Heart right ventricle (tissue), 16 donors: ENCODE measurements around the gene NEURL3. TPM values are rescaled to one million over a fixed set of nuclear protein-coding genes. Genes with fewer than 3 reads are reported as not detected.
A peak's percentile ranks its signal among the peaks of the same experiment; 100 is the strongest.

Source experiments
- ATAC-seq, 8 donors: fragments of 200-7000 bp; cut with Tn5 transposase; one replicate each; pipeline ENCODE4 v1.9.1; 2020; ENCODE audit warnings: mild to moderate bottlenecking in 8 of 8, moderate library complexity in 8 of 8, moderate number of reproducible peaks in 1 of 8
- DNase-seq, 2 donors: peaks; one replicate each; pipeline ENCODE4 v3.0.0-alpha.2; 2020
- H3K27ac ChIP-seq, 10 donors: fragments of 200-600 bp; sonication (generic) in 2 of 10; one replicate each; pipeline versions ENCODE4 v1.5.0 to v1.8.0; 2020 to 2022; ENCODE audit warnings: mild to moderate bottlenecking in 3 of 10
- H3K27me3 ChIP-seq, 7 donors: fragments of 200-600 bp; one replicate each; pipeline ENCODE4 v1.8.0; 2021 to 2022; ENCODE audit warnings: mild to moderate bottlenecking in 2 of 7
- H3K36me3 ChIP-seq, 9 donors: fragments of 200-600 bp; sonication (generic) in 1 of 9; one replicate each; pipeline versions ENCODE4 v1.5.0 to v1.8.0; 2020 to 2022; ENCODE audit warnings: mild to moderate bottlenecking in 2 of 9
- H3K4me1 ChIP-seq, 9 donors: fragments of 200-600 bp; sonication (generic) in 1 of 9; one replicate each; pipeline versions ENCODE4 v1.5.0 to v1.8.0; 2020 to 2022; ENCODE audit warnings: mild to moderate bottlenecking in 4 of 9
- H3K4me3 ChIP-seq, 10 donors: fragments of 200-600 bp; sonication (generic) in 2 of 10; one replicate each; pipeline versions ENCODE4 v1.5.0 to v1.8.0; 2020 to 2022; ENCODE audit warnings: mild to moderate bottlenecking in 7 of 10, moderate library complexity in 2 of 10
- H3K9me3 ChIP-seq, 11 donors: fragments of 200-600 bp in 10 of 11; sonication (generic) in 2 of 11; one replicate each; pipeline versions ENCODE4 v1.5.0 to v1.8.0; 2013 to 2022; ENCODE audit warnings: mild to moderate bottlenecking in 2 of 11, control low read depth in 1 of 11, moderate library complexity in 1 of 11
- CTCF ChIP-seq, 9 donors: fragments of 200-600 bp; sonication (generic) in 2 of 9; IDR thresholded peaks; one replicate each; pipeline versions ENCODE4 v1.5.0 to v1.8.0; 2021 to 2022; ENCODE audit warnings: antibody characterized with exemption in 9 of 9, mild to moderate bottlenecking in 5 of 9, moderate library complexity in 1 of 9
- WGBS, 2 donors: extraction: QIAGEN DNeasy Blood & Tissue Kit; methylation state at CpG; one replicate each; pipeline ENCODE4 v1.1.7; 2013; ENCODE audit warnings: inconsistent platforms in 1 of 2; 5-methylcytosine and 5-hydroxymethylcytosine counted together
- intact Hi-C, 10 donors: fragments of 100-400 bp; cut with DNase I; formaldehyde crosslinking; loops; one replicate each; pipeline versions ENCODE4 v1.11.1 to v1.14.2; 2022
- polyA plus RNA-seq, 2 donors: library from polyadenylated mRNA; stranded (reverse); fragments of 200-250 nt; gene quantifications; one replicate each; pipeline ENCODE4 v1.2.3, GENCODE V29; 2013
- total RNA-seq, 10 donors: library from RNA; stranded (reverse); fragmentation: NEBNext Ultra II Directional in 3 of 10; extraction: Animal tissue kit (Norgen Biotek cat#: 25700) in 3 of 10; gene quantifications; one replicate each; pipeline versions ENCODE4 v1.2.1 to v1.2.4, GENCODE V29; 2021 to 2023
- donor health status: Arrhythmogenic right ventricular cardiomyopathy.
- donor health status: ischemic (EF 13 %, LVEDD 7.1; RV severe dilation, severe dysfunction).
- donor health status: healthy with polysubstance abuse.
- donor health status: DM: no; HTN: yes; CAD: no.
- donor health status: DM: no; HTN: no; CAD: no.
- donor health status: ischemic (EF 25% LVEDD 6.9; RV normal size, moderate dysfunction).
- donor health status: ischemic (EF 25% LVEDD 5.7; RV mildly dilated, moderate dysfunction).
- donor health status: healthy.
- donor health status: DM: yes; HTN: yes; CAD: no.
- donor health status: Ischemic cardiomyopathy.
- donor health status: ischemic (EF 35%, LVEDD 5.7; RV mildly dilated, moderate dysfunction).
- donor health status: nonischemic (EF 11% LVEDD 7.7; RV severe dilation, severe dysfunction).
- donor health status: DM: yes; HTN: yes; CAD: no.
- donor health status: PGD.
- donor health status: ischemic (EF 29% LVEDD 5.4; RV normal size, mild dysfunction).
- donor health status: nonischemic (EF 23%, LVEDD 6.1; RV moderate dilation, normal function).

NEURL3 gene
- total and polyA plus RNA-seq, 12 donors = 0.06 to 0.67 (median 0.30) TPM; not detected in 8

GRCh38 chr2:96503637-96504243 is 1.4 kb downstream of the NEURL3 start:
- no peaks in the 10 kb centered on the region for H3K9me3 ChIP-seq
- H3K4me1 ChIP-seq = peaks cover 6 to 48% (median 30%) of the 10 kb centered on the region in 9 donors
- peaks cover 0 to 22% (median 12%) of the 10 kb centered on the region in 7 donors for H3K27me3 ChIP-seq
- 89 to 90% methylated on average over 10 to 12 of the region's 12 CpGs for WGBS, 2 donors
- no peak for TF ChIP-seq CTCF (IDR thresholded peaks at IDR 0.05)
- ATAC-seq (no peak), DNase-seq (no peak)
- H3K27ac ChIP-seq = no peak overlapping the region
- intact Hi-C loops = loop anchor here in 5 of 10 donors (2.0 to 10.0 kb wide), 3 partner anchors 95 to 369 kb away; partner anchors contain the start of genes SNRNP200 (in 4 of the 5) and ASTL (in 1 of the 5)
- H3K36me3 ChIP-seq = no peaks in the 10 kb centered on the region
- no peak overlapping the region for H3K4me3 ChIP-seq

- no peak for TF ChIP-seq CTCF (IDR thresholded peaks at IDR 0.05)
- DNase-seq = no peak
- H3K27ac ChIP-seq = no peak overlapping the region
- no peaks in the 10 kb centered on the region for H3K9me3 ChIP-seq
- H3K36me3 ChIP-seq = no peaks in the 10 kb centered on the region
- intact Hi-C loops = loop anchor here in 4 of 10 donors (10.0 kb wide), 2 partner anchors 198 to 368 kb away; partner anchors contain the start of genes SNRNP200 (in 4 of the 4) and ASTL (in 1 of the 4)
- H3K27me3 ChIP-seq = peaks cover 0 to 22% (median 12%) of the 10 kb centered on the region in 7 donors
- ATAC-seq = peak in 1 of 8 donors; percentile 9
- H3K4me1 ChIP-seq = peaks cover under 1 to 41% (median 23%) of the 10 kb centered on the region in 9 donors
- H3K4me3 ChIP-seq = no peak overlapping the region
- WGBS, 2 donors = 71 to 83% methylated on average over 13 of the region's 13 CpGs
Measured at GRCh38 chr2:96502891-96503636, 2.1 kb downstream of the NEURL3 start.

- TF ChIP-seq CTCF (IDR thresholded peaks at IDR 0.05) = no peak
- DNase-seq (no peak), ATAC-seq (peak in 1 of 8 donors; percentile 10)
- Histone ChIP-seq H3K4me1 (peaks cover 0 to 35% (median 17%) of the 10 kb centered on the region in 9 donors), H3K4me3 (no peak overlapping the region), H3K27me3 (peaks cover 0 to 22% (median 12%) of the 10 kb centered on the region in 7 donors), H3K36me3 (no peaks in the 10 kb centered on the region), H3K9me3 (no peaks in the 10 kb centered on the region), H3K27ac (peak overlapping the region in 4 of 10 donors; percentile 5 to 41 (median 32))
- 86 to 93% methylated on average over 16 of the region's 16 CpGs for WGBS, 2 donors
- intact Hi-C loops = loop anchor here in 4 of 10 donors (10.0 kb wide), 2 partner anchors 197 to 367 kb away; partner anchors contain the start of genes SNRNP200 (in 4 of the 4) and ASTL (in 1 of the 4)
Measured at GRCh38 chr2:96501886-96502810, 3.0 kb downstream of the NEURL3 start.
